Activated CD8-positive, alpha-beta T cell treated with anti-CD3 and anti-CD28 coated beads, Interleukin-2, amount 10 ng/mL, durations not matched to agents 7 days and 5 days (primary cell): ENCODE measurements around the gene ZFP64. TPM values are rescaled to one million over a fixed set of nuclear protein-coding genes. Genes with fewer than 3 reads are reported as not detected.

Experiments
- ATAC-seq: fragments of 150-1000 bp; cut with Tn5 transposase; one replicate; pipeline ENCODE4 v1.10.0; 2021; ENCODE audit warnings: moderate library complexity
- CTCF ChIA-PET: fragments of 350-600 bp; sonication (Branson Sonifier 250); formaldehyde crosslinking; loops from one replicate; lab custom pipeline; 2021; ENCODE audit warnings: antibody characterized with exemption; lab: Charles Lee
- POLR2A ChIA-PET: fragments of 350-600 bp; sonication (Branson Sonifier 250); formaldehyde crosslinking; loops from one replicate; lab custom pipeline; 2021; ENCODE audit warnings: antibody characterized with exemption; lab: Charles Lee
- DNase-seq: peaks from one replicate; pipeline ENCODE4 v3.0.0-alpha.2; 2020
- H3K27ac Mint-ChIP-seq: one replicate; pipeline ENCODE4 v1.8.0; 2021; ENCODE audit warnings: mild to moderate bottlenecking, mixed read lengths
- H3K27me3 Mint-ChIP-seq: one replicate; pipeline ENCODE4 v1.8.0; 2021; ENCODE audit warnings: low read depth, mixed read lengths
- H3K36me3 Mint-ChIP-seq: one replicate; pipeline ENCODE4 v1.8.0; 2021; ENCODE audit warnings: low read depth, mixed read lengths
- H3K4me1 Mint-ChIP-seq: one replicate; pipeline ENCODE4 v1.8.0; 2021; ENCODE audit warnings: low read depth, mixed read lengths
- H3K4me3 Mint-ChIP-seq: one replicate; pipeline ENCODE4 v1.8.0; 2021; ENCODE audit warnings: mild to moderate bottlenecking, mixed read lengths
- H3K9me3 Mint-ChIP-seq: one replicate; pipeline ENCODE4 v1.8.0; 2022; ENCODE audit warnings: mixed read lengths; ENCODE audit not compliant: insufficient read depth
- total RNA-seq, 2 experiments: library from RNA; stranded (reverse); gene quantifications; one replicate each; pipeline ENCODE4 v1.2.3, GENCODE V29; 2021

Gene ZFP64
- total RNA-seq, 2 experiments from 2014 or later = 10.4 to 10.5 TPM

DNA sequence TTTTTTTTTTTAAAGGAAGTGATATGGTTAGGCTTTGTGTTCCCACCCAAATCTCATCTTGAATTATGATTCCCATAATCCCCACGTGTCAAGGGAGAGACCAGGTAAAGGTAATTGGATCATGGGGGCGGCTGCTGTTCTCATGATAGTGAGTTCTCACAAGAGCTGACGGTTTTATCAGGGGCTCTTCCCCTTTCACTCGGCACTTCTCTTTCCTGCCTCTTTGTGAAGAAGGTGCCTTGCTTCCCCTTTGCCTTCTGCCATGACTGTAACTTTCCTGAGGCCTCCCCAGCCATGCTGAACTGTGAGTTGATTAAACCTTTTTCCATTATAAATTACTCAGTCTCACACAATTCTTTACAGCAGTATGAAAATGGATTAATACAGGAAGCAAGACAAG lies 64.3 kb downstream of the ZFP64 start:
- H3K4me3 Mint-ChIP-seq = no peak overlapping the region
- no peaks in the 10 kb centered on the region for H3K9me3 Mint-ChIP-seq
- no peaks in the 10 kb centered on the region for H3K36me3 Mint-ChIP-seq
- ChIA-PET CTCF (interaction anchor here (1.0 to 1.8 kb wide), 2 partner anchors 8 to 63 kb away, joined by 3 to 16 read pairs; no protein-coding TSS in a partner anchor), POLR2A (no interaction called here)
- no peak overlapping the region for H3K27ac Mint-ChIP-seq
- no peak for ATAC-seq
- H3K27me3 Mint-ChIP-seq = no peaks in the 10 kb centered on the region
- no peaks in the 10 kb centered on the region for H3K4me1 Mint-ChIP-seq
- no peak for DNase-seq

DNA sequence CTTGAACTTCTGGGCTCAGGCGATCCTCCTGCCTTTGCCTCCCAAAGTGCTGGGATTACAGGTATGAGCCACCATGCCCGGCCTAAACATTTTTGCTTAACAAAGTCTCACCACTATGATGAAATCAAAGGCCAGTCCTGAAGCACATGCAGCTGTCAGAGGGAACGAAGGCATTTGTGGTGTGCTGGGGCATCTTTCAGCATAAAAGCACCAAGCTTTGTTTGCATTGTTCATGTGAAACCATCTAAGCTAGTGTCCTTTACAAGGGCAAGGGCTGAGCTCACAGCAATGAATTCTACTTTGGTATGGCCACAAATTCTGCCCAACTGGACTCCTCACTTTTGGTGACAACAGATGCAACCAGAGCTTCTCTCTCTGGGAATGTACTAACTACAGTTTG lies 66.8 kb downstream of the ZFP64 start:
- Mint-ChIP-seq H3K36me3 (no peaks in the 10 kb centered on the region), H3K27me3 (no peaks in the 10 kb centered on the region)

DNA sequence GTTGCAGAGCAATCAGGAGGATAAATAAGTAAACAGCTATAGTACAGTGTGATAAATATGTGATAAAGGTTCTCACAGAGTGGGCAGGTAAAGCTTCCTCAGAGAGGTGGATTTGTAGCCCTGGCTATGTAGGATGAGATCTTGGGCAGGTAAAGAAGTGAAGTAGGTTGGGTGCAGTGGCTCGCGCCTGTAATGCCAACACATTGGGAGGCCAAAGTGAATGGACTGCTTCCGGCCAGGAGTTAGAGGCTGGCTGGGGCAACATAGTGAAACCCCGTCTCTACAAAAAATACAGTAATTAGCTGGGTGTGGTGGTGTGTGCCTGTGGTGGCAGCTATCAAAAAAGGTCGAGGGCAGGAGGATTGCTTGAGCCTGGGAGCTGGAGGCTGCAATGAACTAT lies 72.9 kb downstream of the ZFP64 start:
- no peak for DNase-seq
- H3K4me1 Mint-ChIP-seq = no peaks in the 10 kb centered on the region
- ChIA-PET POLR2A (no interaction called here), CTCF (interaction anchor here (3.4 kb wide), 1 partner anchor 9 kb away, joined by 16 read pairs; no protein-coding TSS in a partner anchor)
- no peak for ATAC-seq
- no peaks in the 10 kb centered on the region for H3K9me3 Mint-ChIP-seq
- H3K36me3 Mint-ChIP-seq = no peaks in the 10 kb centered on the region
- no peaks in the 10 kb centered on the region for H3K27me3 Mint-ChIP-seq
- H3K27ac Mint-ChIP-seq = no peak overlapping the region
- H3K4me3 Mint-ChIP-seq = no peak overlapping the region

More for the DNA sequence above, 66.8 kb downstream of the ZFP64 start:
- no peak overlapping the region for H3K27ac Mint-ChIP-seq
- ChIA-PET CTCF (no interaction called here), POLR2A (no interaction called here)
- H3K4me3 Mint-ChIP-seq = no peak overlapping the region
- no peaks in the 10 kb centered on the region for H3K4me1 Mint-ChIP-seq
- no peak for DNase-seq
- no peak for ATAC-seq
- H3K9me3 Mint-ChIP-seq = no peaks in the 10 kb centered on the region

DNA sequence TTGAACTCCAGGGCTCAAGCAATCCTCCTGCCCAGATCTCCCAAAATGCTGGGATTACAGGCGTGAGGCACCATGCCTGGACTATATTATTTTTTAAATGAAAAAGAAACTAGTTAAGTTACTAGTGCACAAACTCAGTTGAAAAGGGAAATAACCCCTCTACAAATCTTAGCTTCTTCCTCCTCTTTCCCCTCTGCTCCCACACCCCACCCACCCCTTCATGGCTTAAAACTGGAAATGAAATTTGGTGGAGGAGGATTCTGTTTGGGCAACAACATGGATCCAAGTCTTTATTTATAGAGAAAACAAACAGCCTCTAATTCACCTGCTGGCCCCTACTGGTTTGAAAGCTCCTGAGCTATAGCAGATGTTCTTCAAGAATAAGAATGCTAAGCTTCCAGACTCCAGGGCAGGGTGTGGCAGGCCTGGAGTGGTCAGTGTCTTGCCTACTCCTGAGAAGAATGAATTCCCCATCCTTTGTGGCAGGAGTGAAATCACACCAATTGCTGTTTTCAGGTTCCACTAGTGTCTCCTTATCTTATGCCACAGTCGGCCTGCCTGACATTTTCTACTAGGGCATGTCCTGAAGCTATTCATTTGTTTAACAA lies 73.5 kb downstream of the ZFP64 start:
- no peaks in the 10 kb centered on the region for H3K27me3 Mint-ChIP-seq
- ChIA-PET CTCF (interaction anchor here (3.4 kb wide), 1 partner anchor 10 kb away, joined by 16 read pairs; no protein-coding TSS in a partner anchor), POLR2A (no interaction called here)
- no peak overlapping the region for H3K4me3 Mint-ChIP-seq
- ATAC-seq = no peak
- H3K27ac Mint-ChIP-seq = no peak overlapping the region
- H3K9me3 Mint-ChIP-seq = no peaks in the 10 kb centered on the region
- no peaks in the 10 kb centered on the region for H3K4me1 Mint-ChIP-seq
- no peaks in the 10 kb centered on the region for H3K36me3 Mint-ChIP-seq
- no peak for DNase-seq

DNA sequence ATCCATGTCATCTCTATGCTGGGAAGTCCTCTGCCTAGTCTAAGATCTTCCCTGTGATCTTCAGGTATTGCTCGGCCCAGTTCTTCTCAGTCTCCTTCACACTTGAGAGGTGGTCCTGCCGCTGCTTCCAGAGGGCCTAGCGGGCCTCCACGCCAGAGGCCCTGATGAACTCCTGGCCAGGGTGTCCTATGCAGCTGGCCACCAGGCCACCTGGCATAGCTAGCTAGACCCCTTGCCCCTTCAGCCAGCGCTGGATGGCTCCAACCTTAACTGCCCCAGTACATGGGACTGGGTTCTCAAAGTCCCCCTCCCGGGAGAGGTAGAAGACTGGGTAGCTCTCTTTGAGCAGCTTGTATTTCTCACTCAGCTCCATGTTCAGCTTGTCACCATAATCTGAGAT lies 81.1 kb downstream of the ZFP64 start:
- CTCF ChIA-PET = interaction anchor here (1.1 kb wide), 1 partner anchor 18 kb away, joined by 4 read pairs; no protein-coding TSS in a partner anchor

DNA sequence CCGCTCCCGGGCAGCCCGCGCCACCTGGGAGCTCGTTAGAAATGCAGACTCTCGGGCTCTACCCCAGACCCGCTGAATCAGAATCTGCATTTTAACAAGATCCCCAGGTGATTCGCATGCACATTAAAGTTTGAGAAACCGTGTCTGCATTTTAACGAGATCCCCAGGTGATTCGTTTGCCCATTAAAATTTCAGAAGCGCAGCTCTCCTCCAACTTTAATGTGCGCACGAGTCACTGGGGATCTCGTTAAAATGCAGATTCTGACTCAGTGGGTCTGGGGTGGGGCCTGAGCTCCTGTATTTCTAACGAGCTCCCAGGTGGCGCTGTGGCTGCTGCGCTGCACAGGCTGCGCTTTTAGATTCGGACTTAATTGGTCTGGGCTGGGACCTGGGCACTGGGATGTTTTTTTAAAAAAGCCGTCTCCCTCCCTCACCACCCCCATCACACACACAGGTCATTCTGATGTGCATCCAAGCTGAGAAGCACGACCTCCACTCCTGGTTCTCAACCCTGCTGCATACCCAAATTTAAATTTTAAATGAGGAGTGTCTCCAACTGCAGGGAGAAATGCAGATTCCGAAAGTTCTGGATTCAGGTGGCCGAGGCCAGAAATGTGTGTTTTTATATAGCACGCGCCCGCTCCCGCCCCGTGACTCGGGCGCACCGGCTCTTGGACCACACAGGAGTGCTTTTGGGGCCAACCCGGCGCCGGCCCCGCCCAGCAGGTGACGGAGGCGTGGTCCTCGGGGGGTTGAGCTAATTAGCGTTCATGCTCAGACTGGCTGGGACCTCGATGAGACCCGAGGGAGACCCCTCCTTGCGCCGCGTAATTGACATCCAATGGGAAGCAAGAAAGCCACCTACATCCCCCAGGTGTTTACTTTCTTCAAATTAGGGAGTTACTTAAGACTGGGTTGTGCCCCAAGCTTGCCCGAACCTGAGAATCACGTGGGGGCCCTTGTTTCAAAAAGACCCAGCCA lies 85.8 kb downstream of the ZFP64 start:
- CTCF ChIA-PET = interaction anchor here (1.0 kb wide), 1 partner anchor 87 kb away, joined by 3 read pairs; no protein-coding TSS in a partner anchor
- Mint-ChIP-seq H3K36me3 (no peaks in the 10 kb centered on the region), H3K4me3 (peak overlapping the region; percentile 12), H3K27me3 (peaks cover 40% of the 10 kb centered on the region), H3K9me3 (no peaks in the 10 kb centered on the region), H3K4me1 (peaks cover 24% of the 10 kb centered on the region), H3K27ac (no peak overlapping the region)
- POLR2A ChIA-PET = no interaction called here
- no peak for DNase-seq
- ATAC-seq = no peak

More for the DNA sequence above, 81.1 kb downstream of the ZFP64 start:
- H3K9me3 Mint-ChIP-seq = no peaks in the 10 kb centered on the region
- POLR2A ChIA-PET = no interaction called here
- H3K4me1 Mint-ChIP-seq = no peaks in the 10 kb centered on the region
- H3K27me3 Mint-ChIP-seq = peaks cover 15% of the 10 kb centered on the region
- no peak overlapping the region for H3K4me3 Mint-ChIP-seq
- H3K27ac Mint-ChIP-seq = no peak overlapping the region
- no peak for DNase-seq
- H3K36me3 Mint-ChIP-seq = no peaks in the 10 kb centered on the region
- ATAC-seq = no peak

DNA sequence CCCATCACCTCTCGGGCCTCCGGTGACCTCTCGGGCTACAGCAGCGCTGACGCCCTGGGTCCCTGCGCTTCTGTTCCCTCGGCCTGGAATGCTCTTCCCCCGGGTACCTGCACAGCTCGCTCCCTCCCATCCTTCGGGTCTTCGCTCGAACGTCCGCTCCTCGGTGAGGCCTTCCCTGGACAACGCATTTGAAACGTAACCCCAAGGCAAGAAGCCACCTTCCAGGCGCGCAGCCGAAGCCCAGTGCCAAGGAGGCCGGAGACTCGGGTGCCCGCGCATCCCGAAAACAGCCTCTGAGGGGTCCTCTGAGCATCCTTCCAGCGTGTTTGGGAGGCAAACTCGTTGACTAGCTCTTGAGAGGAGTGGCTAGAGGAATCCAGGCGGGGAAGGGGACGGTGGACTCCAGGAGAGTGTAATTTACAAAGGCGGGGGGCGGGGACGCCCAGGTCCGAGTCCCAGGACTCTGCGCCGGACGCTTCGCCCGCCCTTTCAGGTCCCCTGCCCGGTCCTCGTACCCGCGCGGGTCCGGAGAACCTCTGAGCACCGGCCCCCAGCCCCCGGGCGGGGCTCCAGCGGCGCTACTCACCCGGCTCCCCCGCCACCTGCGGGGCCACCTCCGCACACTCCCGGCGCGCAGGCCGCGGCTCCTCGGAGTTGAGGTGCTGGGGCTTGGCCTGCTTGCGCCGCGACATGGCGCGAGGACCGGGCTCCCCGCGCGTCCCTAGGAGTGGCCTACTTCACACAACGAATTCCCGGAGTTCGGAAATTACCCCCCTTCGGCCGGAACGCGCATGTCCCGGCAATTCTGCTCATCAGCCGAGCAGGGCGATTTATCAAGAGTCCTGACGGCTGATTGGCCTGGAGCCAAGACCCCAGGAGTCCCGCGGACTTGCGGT lies 86.8 kb downstream of the ZFP64 start:
- no peaks in the 10 kb centered on the region for H3K36me3 Mint-ChIP-seq
- ChIA-PET POLR2A (interaction anchor here (0.6 kb wide), 1 partner anchor 23 kb away, joined by 3 read pairs; no protein-coding TSS in a partner anchor), CTCF (interaction anchor here (0.7 to 1.6 kb wide), 4 partner anchors 24 to 305 kb away, joined by 3 read pairs; no protein-coding TSS in a partner anchor)
- DNase-seq (no peak), ATAC-seq (no peak)
- H3K9me3 Mint-ChIP-seq = no peaks in the 10 kb centered on the region
- peak overlapping the region; percentile 63 for H3K4me3 Mint-ChIP-seq
- H3K4me1 Mint-ChIP-seq = peaks cover 24% of the 10 kb centered on the region
- no peak overlapping the region for H3K27ac Mint-ChIP-seq
- H3K27me3 Mint-ChIP-seq = peaks cover 40% of the 10 kb centered on the region

DNA sequence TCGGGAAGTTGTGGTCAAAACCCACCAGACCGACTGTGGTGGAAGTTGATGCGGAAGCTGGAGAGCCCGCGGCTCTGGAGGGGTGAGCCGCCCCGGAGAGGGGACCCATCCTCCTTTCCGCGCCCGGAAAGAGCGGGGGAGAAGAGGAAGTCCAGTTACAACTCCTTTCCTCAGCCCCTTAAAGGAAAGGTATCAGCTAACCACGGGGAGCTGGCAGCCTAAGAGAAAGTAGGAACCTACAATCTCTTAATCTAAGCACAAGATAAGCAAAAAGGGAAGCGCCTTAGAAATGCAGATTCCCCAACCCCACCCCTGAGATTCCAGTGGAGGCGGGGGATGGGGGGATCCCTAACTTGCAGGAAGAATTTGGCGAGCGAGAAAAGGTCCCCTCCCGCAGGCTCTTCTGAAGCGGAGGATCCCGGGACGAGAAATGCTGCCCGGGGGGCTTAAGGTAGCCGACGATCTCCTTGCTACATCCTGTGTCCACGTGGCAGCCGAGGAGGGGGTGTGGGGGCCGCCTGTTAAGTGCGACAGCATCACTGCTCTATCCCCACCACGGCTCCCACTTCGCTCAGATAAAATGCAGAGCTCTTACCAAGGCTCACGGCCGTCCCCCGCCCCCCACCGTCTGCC lies 87.5 kb downstream of the ZFP64 start:
- peak; percentile 24 for DNase-seq

DNA sequence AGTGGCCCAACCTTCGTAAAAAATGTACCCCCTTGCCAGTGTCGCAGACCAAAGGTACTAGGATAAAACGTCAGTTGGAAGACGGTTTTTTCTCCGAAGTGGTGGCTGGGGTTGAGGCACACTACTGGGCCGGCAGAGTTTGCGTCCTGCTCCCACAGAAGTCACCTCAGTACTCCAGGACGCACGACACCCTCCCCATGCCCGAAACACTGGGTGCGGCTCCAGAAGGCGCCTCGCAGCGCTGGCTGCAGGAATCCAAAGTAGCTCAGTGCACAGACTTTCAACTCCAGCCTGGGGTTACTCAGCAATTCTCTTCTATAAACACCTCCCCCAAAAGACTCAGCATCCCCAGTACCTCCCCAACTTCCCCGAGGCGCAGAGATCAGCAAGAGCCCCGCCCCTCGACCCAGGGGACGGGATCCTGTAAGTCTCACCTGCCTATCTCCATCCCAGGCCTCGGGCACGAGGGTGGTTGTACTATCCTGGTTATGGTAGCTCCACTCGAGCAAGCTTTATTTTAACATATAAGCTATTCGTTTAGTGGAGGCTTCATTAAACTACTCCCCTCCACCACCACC lies 88.2 kb downstream of the ZFP64 start:
- DNase-seq (peak; percentile 52), ATAC-seq (peak; percentile 57)
- ChIA-PET POLR2A (interaction anchor here (0.6 kb wide), 1 partner anchor 55 kb away, joined by 5 read pairs; no protein-coding TSS in a partner anchor), CTCF (interaction anchor here (0.9 to 1.6 kb wide), 3 partner anchors 25 to 304 kb away, joined by 3 read pairs; no protein-coding TSS in a partner anchor)
- H3K9me3 Mint-ChIP-seq = no peaks in the 10 kb centered on the region
- peak overlapping the region; percentile 63 for H3K4me3 Mint-ChIP-seq
- no peaks in the 10 kb centered on the region for H3K36me3 Mint-ChIP-seq
- H3K27ac Mint-ChIP-seq = peak overlapping the region; percentile 43
- peaks cover 42% of the 10 kb centered on the region for H3K27me3 Mint-ChIP-seq
- H3K4me1 Mint-ChIP-seq = peaks cover 24% of the 10 kb centered on the region

More for the DNA sequence above, 87.5 kb downstream of the ZFP64 start:
- POLR2A ChIA-PET = interaction anchor here (0.6 kb wide), 1 partner anchor 24 kb away, joined by 3 read pairs; no protein-coding TSS in a partner anchor
- H3K4me3 Mint-ChIP-seq = peak overlapping the region; percentile 63
- CTCF ChIA-PET = interaction anchor here (0.7 to 1.6 kb wide), 4 partner anchors 24 to 305 kb away, joined by 3 read pairs; no protein-coding TSS in a partner anchor
- ATAC-seq = peak; percentile 35
- peaks cover 24% of the 10 kb centered on the region for H3K4me1 Mint-ChIP-seq
- no peaks in the 10 kb centered on the region for H3K9me3 Mint-ChIP-seq
- H3K27ac Mint-ChIP-seq = peak overlapping the region; percentile 43
- H3K36me3 Mint-ChIP-seq = no peaks in the 10 kb centered on the region
- H3K27me3 Mint-ChIP-seq = peaks cover 44% of the 10 kb centered on the region

DNA sequence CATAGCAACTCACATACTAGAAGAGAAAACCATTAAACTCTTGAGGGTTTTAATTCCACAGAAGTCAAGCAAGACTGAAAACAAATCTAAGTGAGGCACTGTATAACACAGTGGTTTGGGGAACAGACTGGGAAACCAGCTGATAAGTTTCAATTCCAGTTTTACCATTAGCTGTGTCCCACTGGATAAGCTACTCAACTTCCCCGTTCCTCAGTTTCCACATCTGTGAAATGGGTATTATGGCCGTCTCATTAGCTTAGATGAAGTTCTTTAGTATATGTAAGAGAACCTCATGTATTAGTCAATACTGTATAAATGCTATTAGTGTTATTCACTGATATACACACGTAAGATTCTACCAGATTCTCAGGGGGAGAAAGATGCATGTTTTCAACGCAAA lies 89.0 kb downstream of the ZFP64 start:
- CTCF ChIA-PET = interaction anchor here (1.0 kb wide), 1 partner anchor 26 kb away, joined by 3 read pairs; no protein-coding TSS in a partner anchor
- H3K36me3 Mint-ChIP-seq = no peaks in the 10 kb centered on the region
- POLR2A ChIA-PET = interaction anchor here (0.6 kb wide), 1 partner anchor 55 kb away, joined by 5 read pairs; no protein-coding TSS in a partner anchor
- H3K27ac Mint-ChIP-seq = no peak overlapping the region
- ATAC-seq (no peak), DNase-seq (no peak)
- no peaks in the 10 kb centered on the region for H3K9me3 Mint-ChIP-seq
- no peak overlapping the region for H3K4me3 Mint-ChIP-seq
- peaks cover 24% of the 10 kb centered on the region for H3K4me1 Mint-ChIP-seq
- H3K27me3 Mint-ChIP-seq = peaks cover 42% of the 10 kb centered on the region
